HG03064 (cell line): ENCODE data around the gene MAP3K2.

Source experiments
- ATAC-seq: cut with Tn5 transposase; IDR thresholded peaks from one replicate; pipeline ENCODE4 v1.9.1; 2021; ENCODE audit warnings: low read depth; ENCODE audit not compliant: unreplicated experiment

Gene MAP3K2

DNA sequence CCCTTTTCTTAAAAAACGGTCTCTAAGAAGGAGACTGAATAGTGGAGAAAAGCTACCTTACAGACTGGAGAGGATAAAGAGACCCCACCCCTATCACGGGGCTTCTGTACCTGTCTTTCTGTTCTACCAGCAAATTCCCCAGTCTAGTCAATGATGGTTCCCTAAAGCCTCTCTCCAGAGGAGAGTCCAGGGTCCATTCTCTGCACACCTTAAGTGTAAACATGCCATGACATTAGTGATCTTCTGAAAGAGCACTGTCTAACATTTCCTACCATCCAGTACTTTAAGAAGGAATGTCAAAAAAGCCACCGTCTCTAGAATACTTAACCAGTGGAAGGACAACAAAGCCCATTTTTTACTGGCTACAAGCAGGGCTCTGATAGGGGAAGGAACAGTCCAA lies 76.8 kb downstream of the MAP3K2 start:
- ATAC-seq: no peak

DNA sequence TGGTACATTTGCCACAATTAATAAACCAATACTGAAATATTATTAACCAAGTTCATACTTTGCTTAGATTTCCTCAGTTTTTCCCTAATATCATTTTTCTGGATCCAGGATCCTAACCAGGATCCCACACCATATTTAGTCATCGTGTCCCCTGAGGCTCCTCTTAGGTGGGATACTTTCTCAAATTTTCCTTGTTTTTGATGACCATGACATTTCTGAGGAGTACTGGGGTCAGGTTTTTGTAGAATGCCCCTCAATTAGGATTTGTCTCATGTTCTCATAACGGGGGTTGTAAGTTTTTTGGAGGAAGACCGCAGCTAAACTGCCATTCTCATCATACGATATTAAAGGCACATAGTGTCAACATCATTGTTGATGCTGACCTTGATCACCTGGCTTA lies 78.3 kb downstream of the MAP3K2 start:
- ATAC-seq: no peak

DNA sequence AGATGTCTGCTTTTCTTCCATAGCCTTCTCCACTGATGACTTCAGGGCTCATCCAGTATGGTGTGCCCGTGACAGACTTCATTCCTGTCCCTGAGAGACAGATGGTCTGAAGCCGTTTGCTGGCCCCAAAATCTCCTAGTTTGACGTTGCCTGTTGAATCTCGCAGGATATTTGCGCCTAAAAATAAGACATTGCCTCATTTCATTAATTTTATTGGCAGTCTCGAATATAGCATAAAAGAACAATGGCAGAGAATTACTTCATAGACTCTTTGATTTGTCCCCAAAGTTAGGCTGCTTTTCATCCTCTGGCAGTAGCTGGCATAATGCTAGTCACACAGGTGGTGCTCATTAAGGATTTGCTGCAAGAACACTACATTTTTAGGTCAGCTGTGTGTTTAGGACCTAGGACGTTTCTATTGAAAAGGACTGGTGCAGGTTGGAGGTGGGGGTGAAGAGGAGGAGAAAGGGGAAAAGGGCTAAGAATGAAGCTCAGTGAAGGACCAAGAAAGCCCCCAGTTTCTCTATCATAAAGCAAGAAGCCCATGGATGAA lies 79.1 kb downstream of the MAP3K2 start:
- ATAC-seq: no peak

DNA sequence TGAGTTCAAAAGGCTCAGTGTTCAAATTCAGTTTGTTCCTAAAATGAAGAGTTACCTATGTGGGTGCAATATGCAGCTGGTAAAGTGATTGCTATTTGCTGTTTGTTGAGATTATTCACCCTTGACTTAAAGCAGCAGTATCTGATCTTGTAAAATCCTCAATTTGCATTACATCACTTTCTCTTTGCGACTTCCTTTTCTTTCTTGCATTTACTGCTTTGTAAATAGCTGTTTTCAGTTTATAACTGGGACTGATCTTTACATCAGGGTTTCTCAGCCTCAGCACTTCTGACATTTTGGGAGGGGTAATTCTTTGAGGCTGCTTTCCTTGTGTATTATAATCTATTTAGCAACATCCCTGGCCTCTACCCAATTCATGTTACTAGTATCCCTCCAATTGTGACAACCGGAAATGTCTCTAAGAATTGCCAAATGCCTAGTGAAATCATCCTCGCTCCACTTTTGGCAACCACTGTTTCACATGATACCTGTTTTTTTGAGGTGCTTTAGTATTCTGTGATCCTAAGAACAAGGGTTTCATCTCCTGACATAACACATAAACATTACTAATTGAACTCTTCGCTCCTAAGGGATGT lies 81.7 kb downstream of the MAP3K2 start:
- ATAC-seq: no peak

DNA sequence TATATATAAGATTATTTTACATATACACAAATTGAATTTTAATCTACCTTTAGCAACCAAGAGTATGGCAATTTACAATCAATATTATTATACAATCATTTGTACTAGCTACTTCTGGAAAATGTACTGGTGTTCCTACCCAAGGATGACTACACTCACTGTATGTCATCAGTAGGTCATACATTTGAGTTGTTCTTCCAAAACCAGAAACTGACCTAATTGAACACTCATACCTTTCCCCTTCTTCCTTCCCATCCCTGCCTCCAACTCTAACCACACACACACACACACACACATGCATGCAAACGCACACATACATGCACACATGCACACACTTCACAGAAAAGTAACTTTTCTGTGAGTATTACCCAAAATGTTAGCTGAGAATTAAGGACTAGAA lies 85.6 kb downstream of the MAP3K2 start:
- no peak for ATAC-seq

DNA sequence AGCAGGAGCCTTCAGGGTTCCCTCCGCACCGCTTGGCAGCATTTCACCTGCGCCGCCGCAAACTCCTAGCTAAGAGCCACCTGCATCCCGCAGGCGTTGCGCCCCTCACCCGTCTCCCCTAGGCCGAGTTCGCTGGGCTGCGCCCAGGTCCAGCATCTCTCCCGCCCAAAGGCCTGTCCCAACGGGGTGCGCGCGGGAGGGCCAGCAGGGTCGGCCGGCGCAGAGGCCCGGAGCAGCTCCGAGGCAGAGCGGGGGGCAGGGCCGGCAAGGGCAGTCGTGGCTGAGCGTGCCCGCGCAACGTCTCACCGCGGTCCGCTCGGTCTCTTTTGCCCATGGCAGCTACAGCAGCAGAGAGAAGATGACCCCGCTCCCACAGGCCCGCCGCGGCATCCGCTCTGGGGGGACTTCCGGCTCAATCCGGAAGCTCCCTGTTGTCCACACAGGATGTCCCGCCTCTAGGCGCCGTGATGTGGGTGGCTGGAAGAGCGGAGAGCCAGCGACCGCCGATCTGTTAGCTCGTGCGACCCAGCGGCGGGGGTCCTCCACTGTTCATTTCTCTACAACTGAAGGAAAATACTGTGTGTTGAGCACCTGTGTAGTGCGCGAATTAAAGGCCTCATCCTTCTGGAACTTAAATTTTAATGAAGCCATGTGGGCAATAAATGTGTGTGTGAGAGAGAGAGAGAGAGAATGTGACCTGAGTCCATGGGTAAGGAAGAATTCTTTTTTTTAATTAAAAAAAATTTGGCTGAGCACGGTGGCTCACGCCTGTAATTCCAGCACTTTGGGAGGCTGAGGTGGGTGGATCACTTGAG lies 93.8 kb downstream of the MAP3K2 start, which contains the start of gene ERCC3:
Gene ERCC3 (minus strand): TSS at position 397 of the 815 bp plus-strand sequence. CDS start 63 bp downstream, at position 334.
- ATAC-seq: peak; percentile 99

DNA sequence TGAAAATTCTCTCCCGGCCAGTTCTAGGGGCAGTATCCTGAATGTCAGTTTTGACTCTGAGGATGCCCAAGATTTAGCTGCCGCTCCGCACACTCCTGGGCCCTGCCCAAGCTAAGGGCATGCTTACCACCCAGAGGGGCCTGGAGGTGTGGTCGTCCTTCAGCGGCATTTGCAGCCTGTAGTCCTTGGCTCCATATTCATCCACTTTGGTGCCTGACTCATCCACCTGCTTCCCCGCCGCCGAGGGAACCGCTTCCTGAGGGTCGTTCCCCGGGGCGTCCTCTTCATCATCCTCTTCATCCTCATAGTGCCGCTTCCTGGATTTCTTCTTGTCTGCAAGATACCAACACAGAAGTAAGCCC lies 94.4 kb downstream of the MAP3K2 start:
- ATAC-seq: peak; percentile 4

DNA sequence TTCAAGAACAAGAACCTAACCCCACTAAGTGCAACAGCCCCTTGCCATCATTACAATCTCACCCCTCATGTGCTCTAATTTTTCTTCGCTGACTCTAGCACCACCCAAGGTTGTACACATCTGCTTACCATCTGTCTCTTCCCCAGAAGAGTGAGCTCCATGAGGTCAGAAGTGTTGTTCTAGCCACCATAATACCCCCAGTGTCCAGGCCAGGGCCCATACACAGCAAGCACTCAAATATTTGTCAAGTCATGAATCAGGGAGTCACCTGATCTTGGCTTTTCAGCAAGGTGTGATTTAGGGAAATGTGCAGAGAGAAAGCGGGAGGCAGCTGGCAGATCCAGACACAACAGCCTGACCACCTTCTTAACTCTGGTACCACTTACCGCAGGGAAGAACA lies 99.5 kb downstream of the MAP3K2 start:
- ATAC-seq: no peak

DNA sequence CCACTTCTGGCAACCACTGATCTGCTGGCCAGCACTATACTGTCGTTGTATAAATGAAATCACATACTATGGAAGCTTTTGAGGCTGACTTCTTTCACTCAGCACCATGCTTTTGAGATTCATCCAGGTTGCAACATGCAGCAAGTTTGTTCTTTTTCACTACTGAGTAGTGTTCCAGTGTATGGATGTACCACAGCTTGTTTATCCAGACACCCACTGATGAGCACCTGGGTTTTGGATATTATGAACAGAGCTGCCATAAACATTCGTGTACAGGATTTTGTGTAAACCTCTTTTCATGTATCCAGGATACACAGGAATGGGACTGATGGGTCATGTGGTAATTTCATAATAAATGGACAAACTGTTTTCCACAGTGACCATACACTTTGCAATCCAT lies 104.5 kb downstream of the MAP3K2 start:
- ATAC-seq: no peak

DNA sequence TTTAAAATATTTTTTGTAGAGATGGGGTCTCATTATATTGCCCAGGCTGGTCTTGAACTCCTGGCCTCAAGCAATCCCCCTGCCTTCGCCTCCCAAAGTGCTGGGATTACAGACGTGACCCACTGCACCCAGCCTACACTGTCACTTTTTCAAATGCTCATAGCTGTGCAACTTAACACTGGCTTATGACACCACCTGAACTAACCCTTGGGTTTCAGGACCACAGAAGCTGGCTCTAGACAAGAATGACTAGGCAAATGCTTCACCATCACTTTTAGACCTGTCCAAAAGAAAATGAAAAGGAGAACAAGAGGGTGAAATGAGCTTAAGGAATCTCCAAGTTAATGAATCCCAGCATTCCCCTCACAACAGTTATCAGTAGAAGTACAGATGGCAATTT lies 107.1 kb downstream of the MAP3K2 start:
- ATAC-seq: no peak

DNA sequence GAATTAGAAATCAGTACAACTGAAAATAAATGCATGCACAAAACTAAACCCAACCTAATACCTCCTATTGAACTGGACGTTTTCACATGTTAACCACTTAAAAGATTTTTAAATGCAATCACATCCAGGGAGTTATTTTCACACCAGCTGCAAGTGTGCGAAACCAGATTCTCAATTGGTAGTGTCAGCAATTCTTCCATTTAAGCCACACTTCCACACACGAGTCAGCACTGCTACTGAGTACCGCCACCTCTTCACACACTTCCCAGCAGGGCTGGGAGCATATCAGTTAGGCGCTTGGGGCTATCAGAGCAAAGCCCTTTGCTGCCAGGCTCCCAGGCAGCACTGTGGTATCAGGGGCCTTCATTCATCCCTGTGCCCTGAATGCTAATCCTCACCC lies 108.0 kb downstream of the MAP3K2 start:
- ATAC-seq: no peak

DNA sequence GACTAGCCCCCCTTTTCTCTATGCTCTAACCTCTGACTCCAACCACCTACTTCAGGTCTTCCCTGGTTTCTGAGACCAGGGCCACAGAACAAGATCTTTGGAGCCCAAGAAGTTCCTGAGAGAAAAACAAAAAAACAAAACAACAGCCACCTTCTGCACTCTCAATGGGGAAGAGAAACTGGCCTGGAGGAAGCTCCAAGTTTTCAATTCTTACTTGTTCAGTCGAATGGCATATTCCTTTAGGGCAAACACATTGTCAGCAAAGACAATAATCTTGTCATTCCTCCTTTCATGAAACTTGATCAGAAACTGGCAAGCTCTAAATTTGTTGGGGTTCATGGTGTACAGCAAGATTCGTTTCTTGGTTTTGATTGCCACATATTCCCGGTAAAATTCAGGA lies 108.8 kb downstream of the MAP3K2 start:
- no peak for ATAC-seq

DNA sequence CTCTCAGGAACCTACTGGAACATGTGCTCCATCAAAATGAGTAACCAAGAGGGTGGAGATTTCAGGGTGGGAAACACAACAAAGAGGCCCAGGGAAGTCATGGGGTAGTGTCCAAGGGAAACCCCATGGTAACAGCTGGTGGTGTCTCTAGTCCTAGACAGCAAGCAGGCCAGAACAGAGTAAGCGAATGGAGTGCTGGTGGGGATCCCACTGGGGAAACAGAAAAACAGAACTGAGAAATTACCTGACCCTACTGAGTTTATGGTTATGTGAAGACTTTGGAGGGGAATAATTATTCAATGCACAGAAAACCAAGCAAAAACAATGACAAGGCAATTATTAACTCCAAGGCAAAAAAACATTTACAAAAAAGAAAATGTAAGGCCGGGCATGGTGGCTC lies 110.7 kb downstream of the MAP3K2 start:
- ATAC-seq: peak; percentile 55

DNA sequence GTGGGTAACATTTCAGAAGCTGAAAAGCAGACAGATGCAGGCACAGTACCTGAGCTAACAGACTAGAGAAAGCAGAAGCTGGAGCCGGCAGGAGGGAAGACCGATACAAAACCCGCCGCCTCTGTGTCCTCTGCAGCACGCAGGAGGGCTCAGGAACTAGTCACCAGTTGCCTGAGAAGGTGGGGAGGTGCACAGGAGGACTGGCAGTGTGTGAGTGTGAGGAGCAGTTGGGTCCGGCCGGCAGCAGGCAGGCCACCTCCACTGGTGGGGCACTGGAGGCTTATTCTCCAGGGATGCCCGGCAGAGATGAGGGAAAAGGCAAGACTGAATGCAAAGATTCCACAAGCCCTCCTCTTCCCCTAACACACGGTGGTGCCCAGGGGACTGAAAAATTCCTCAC lies 112.0 kb downstream of the MAP3K2 start:
- no peak for ATAC-seq

DNA sequence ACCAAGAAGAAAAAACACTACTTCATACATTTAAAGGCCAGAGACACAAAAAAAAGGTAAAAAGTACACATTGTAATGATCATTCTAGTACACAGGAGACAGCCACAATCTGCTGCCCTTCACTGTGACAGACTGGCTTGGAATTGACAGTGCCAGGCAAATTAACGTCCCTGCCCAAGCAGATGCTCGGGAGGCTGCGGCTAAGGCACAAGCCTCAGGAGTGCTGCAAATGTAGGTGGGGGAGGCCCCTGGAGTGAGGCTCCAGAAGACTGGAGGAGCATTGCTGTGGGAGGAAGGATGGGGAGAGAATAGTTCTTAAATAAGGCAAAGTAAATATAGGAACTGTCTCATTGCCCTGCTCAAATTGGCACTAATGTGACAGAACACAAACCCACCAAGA lies 112.4 kb downstream of the MAP3K2 start:
- ATAC-seq: no peak

DNA sequence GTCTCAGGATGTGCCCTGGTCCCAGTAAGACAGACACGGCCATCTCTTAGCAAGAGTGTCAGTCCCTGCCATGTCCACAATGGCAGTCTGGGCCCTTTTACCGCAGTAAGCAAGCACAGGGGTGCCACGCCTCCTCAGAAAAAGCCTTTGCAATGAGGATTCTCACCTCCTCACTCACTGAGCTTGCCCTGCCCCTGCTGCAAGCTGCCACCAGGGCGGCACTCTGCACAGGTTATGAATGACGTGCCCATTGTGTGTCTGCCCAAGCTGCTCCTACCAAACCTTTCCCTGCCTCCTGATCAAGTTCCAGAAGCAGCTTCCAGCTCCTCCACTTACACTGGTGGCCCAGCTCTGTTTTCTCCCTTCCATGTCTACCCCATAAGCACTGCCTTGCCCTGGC lies 117.1 kb downstream of the MAP3K2 start:
- ATAC-seq: no peak

DNA sequence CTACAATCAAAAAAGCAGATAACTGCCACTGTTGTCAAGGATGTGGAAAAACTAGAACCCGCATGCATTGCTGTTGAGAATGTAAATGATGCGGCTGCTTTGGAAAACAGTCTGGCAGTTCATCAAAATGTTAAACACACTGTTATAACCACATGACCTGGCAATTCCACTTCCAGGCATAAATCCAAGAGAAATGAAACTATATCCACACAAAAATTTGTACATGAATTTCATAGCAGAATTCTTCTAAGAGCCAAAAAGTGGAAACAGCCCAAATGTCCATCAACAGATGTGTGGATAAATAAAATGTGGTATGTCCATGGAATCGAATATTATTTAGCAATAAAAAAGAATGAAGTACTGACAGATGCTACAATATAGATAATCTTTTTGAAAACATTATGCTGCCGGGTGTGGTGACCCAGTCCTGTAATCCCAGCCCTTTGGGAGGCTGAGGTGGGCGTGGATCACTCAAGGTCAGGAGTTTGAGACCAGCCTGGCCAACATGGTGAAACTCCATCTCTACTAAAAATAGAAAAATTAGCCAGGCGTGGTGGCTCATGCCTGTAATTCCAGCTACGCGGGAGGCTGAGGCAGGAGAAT lies 125.9 kb downstream of the MAP3K2 start:
- no peak for ATAC-seq

DNA sequence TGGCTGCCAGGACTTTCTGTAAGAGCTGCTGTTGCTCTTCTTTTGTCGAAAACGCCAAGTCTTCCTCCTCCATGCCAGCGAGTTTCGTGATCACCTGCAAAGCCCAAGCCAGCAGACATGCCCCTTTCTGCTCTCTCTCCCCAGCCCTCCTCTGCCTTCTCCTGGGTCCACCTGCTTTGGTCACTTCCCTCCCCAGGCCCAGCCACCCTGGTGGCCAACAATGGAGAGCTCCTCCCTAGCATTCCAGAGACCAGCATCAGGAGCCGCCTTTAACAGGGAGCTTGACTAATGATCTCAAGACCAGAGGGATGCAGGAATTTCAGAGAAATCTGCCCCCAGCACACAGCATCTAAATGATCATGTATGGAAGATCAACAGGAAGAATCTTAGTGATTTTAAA lies 128.4 kb downstream of the MAP3K2 start:
- ATAC-seq: no peak

DNA sequence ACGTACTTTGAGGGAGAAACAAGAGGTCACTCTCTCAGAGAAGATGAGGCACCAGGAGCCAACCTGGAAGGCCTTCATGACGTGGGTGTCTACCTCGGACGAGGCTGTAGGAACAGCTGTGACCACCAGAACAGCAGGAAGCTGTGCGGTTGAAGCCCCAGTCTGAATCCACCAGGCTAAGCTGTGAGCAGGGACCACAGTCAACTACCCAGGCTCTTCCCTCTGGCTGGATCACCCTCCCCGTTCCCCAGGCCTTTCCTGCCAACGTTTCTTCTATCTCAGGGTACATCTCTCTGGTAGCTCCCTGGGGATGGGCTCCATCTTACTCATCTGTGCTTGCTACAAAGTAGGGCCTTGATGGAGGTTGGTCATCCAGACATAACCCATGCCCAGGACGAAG lies 130.9 kb downstream of the MAP3K2 start:
- ATAC-seq: no peak

DNA sequence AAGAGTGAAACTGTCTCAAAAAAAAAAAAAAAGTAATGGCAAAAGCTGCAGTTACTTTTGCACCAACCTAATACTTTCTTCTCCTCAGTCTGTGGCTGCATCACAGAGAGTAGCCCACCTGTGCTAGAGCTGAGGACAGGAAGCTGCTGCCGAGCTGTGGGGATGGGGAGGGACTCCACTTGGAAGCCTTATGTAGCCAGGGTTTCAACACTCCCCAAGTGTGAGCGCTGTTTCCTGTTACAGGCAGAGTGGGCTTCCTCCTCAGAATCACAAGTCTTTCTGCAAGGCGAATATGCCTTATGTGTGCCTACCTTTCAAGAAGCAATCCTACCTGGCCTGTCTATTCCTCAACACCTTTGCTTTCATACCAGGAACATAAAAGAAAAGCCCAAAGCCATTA lies 131.4 kb downstream of the MAP3K2 start:
- ATAC-seq: no peak

DNA sequence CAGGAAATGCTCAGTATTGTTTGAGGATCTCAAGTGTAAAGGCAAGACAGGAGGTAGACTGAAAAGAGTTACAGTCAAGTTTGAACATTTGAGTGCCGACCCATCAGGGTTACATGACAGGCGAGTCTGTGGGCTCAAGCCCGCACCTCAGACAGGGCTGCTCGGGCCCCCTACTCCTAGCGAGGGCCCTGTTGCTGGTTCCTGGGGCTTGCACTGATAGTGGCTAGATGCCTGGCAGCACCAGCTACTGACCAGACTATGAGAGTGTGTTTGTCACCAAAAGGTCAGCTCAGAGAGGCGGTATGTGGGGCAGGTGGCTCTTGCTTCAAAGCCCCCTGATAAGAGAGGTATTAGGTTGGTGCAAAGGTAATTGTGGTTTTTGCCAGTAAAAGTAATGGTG lies 132.1 kb downstream of the MAP3K2 start:
- ATAC-seq: no peak

DNA sequence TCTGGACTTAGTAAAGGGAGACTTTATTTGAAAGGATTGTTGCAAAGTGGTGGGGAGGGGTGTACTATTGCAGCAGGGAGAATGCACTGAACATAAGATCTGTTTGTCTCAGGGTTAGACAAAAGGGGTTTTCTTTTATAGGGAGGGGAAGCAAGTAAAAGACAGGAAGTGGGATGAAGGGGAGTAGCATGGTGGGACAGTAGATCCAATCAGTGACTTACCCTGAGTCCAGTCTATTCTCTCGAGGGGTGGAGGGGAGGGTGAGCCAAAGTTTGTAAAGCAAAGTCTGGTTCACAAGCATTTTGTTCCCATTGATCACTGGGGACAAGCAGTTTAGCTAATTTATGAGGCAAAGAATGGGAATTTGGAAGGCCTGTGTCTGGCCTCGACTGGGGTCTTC lies 132.6 kb downstream of the MAP3K2 start:
- no peak for ATAC-seq
